SU-DHL-6 (cell line): Measurements from ENCODE around the gene PA2G4.

ENCODE experiments used
- H2AFZ ChIP-seq: fragments of 200-600 bp; sonication (generic); 2 replicates; pipeline ENCODE4 v1.6.1; 2014; ENCODE audit warnings: low read depth, mild to moderate bottlenecking, moderate library complexity, mixed read lengths, antibody characterized with exemption, low read length; ENCODE audit not compliant: severe bottlenecking
- H3F3A ChIP-seq: fragments of 200-600 bp; shearing (Covaris generic); 2 replicates; pipeline ENCODE4 v1.6.0; 2016; ENCODE audit warnings: antibody characterized with exemption, mild to moderate bottlenecking; ENCODE audit not compliant: insufficient read depth
- H3K27ac ChIP-seq: fragments of 200-600 bp; sonication (generic); 2 replicates; pipeline ENCODE4 v1.5.1; 2016; ENCODE audit warnings: low read depth, mild to moderate bottlenecking, low read length, moderate library complexity, mixed read lengths
- H3K27me3 ChIP-seq: fragments of 200-600 bp; sonication (generic), shearing (Covaris generic); 2 replicates; pipeline ENCODE4 v1.6.0; 2014; ENCODE audit warnings: mild to moderate bottlenecking, low read length
- H3K36me3 ChIP-seq: fragments of 200-600 bp; sonication (generic); 2 replicates; pipeline ENCODE4 v1.6.1; 2014; ENCODE audit warnings: mild to moderate bottlenecking, low read length, mixed read lengths
- H3K4me2 ChIP-seq: fragments of 300-600, 200-600 bp; shearing (Covaris generic), sonication (generic); 2 replicates; pipeline ENCODE4 v1.6.0; 2014; ENCODE audit warnings: low read length, low read depth, mild to moderate bottlenecking; ENCODE audit not compliant: poor library complexity, severe bottlenecking
- H3K4me3 ChIP-seq: fragments of 200-600 bp; sonication (generic); 2 replicates; pipeline ENCODE4 v1.5.1; 2014; ENCODE audit warnings: antibody characterized with exemption, low read length, mild to moderate bottlenecking, mixed read lengths; ENCODE audit not compliant: insufficient read depth, poor library complexity, severe bottlenecking
- H3K79me2 ChIP-seq: fragments of 200-600 bp; sonication (generic); 2 replicates; pipeline ENCODE4 v1.6.1; 2014; ENCODE audit warnings: mild to moderate bottlenecking, low read length, moderate library complexity; ENCODE audit not compliant: insufficient read depth
- H3K9ac ChIP-seq: fragments of 200-600 bp; sonication (generic); 2 replicates; pipeline ENCODE4 v1.7.0; 2014; ENCODE audit warnings: mild to moderate bottlenecking, low read length
- H3K9me2 ChIP-seq: fragments of 200-600 bp; sonication (generic); replicated peaks from 2 replicates; pipeline ENCODE4 v1.6.1; 2014; ENCODE audit warnings: low read length; ENCODE audit not compliant: insufficient read depth
- H3K9me3 ChIP-seq: fragments of 200-600 bp; sonication (generic); 2 replicates; pipeline ENCODE4 v1.6.1; 2014; ENCODE audit warnings: low read length, mixed read lengths; ENCODE audit not compliant: insufficient read depth
- H4K20me1 ChIP-seq: fragments of 200-600 bp; sonication (generic); 2 replicates; pipeline ENCODE4 v1.6.1; 2014; ENCODE audit warnings: low read depth, mild to moderate bottlenecking, antibody characterized with exemption, low read length, moderate library complexity, mixed read lengths
- CTCF ChIP-seq: fragments of 200-600 bp; sonication (generic); IDR thresholded peaks from one replicate; pipeline ENCODE4 v1.5.1; 2017; ENCODE audit warnings: antibody characterized with exemption, mild to moderate bottlenecking, low read length, moderate library complexity; ENCODE audit not compliant: insufficient read depth, poor library complexity, severe bottlenecking
- EZH2phosphoT487 ChIP-seq: fragments of 200-600 bp; sonication (generic), shearing (Covaris generic); conservative IDR thresholded peaks from 2 replicates; pipeline ENCODE4 v1.6.1; 2018; ENCODE audit warnings: mild to moderate bottlenecking, antibody characterized with exemption, low read length, moderate library complexity, mixed read lengths

PA2G4 gene

DNA sequence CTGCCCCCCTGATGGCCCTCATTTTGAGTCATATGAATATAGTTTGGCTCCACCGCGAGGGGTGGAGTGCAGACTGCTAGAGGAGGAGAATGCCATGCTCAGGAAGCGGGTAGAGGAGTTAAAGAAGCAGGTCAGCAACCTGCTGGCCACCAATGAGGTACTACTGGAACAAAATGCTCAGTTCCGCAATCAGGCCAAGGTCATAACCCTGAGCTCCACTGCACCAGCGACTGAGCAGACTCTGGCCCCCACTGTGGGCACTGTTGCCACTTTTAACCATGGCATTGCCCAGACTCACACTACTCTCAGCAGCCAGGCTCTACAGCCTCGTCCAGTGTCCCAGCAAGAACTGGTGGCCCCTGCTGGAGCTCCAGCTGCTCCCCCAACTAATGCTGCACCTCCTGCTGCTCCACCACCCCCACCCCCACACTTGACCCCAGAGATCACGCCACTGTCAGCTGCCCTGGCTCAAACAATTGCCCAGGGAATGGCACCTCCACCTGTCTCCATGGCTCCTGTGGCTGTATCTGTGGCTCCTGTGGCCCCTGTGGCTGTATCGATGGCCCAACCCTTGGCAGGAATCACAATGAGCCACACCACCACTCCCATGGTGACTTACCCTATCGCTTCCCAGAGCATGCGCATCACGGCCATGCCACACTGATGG, 17.0 kb downstream of the PA2G4 start:
- no peak overlapping the region for H2AFZ ChIP-seq
- no peaks in the 10 kb centered on the region for H4K20me1 ChIP-seq
- no peak overlapping the region for H3K4me3 ChIP-seq
- no peaks in the 10 kb centered on the region for H3K9me2 ChIP-seq
- no peaks in the 10 kb centered on the region for H3K9me3 ChIP-seq
- peaks cover 21% of the 10 kb centered on the region for H3K79me2 ChIP-seq
- H3K27ac ChIP-seq, result no peak overlapping the region
- no peaks in the 10 kb centered on the region for H3K27me3 ChIP-seq
- H3K36me3 ChIP-seq, result peaks cover 5% of the 10 kb centered on the region; the same call in 1 of the 2 replicates
- peaks cover 31% of the 10 kb centered on the region for H3F3A ChIP-seq
- no peak overlapping the region for H3K4me2 ChIP-seq
- no peak for TF ChIP-seq CTCF
- TF ChIP-seq EZH2phosphoT487, result no peak
- H3K9ac ChIP-seq, result no peak overlapping the region

GRCh38 chr12:56122637-56123036, 18.3 kb downstream of the PA2G4 start:
- Histone ChIP-seq H3K9me2 (no peaks in the 10 kb centered on the region), H3K27ac (no peak overlapping the region)
- TF ChIP-seq CTCF (no peak), EZH2phosphoT487 (no peak)

DNA sequence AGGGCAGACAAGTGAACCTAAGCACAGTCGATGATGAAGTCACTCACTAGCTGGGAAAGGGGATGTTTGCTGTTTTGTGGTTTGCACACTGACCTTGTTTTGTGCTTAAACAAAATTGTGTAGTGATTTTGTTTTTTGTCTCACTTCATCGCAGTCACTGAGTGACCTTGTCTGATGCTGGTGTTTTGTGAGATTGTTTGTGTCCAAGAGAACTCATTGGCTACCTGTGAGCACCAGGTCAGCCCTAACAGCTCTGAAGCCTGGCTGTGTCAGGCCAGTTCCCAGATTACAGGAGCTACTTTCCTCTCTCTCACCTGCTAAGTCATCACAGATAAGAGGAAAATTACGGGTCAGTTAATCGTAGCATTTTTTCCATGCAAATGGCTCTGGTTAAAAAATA, 19.8 kb downstream of the PA2G4 start:
- Histone ChIP-seq H3K27ac (peak overlapping the region; percentile 27; the same call in 1 of the 2 replicates), H3K9me2 (no peaks in the 10 kb centered on the region), H3F3A (peaks cover 25% of the 10 kb centered on the region), H3K9me3 (no peaks in the 10 kb centered on the region), H3K27me3 (no peaks in the 10 kb centered on the region), H3K4me2 (no peak overlapping the region), H3K36me3 (no peaks in the 10 kb centered on the region), H4K20me1 (no peaks in the 10 kb centered on the region), H3K79me2 (peaks cover 15% of the 10 kb centered on the region), H3K9ac (0 out of 2 replicates have a peak overlapping the region, but pooled peaks have one; percentile 7), H2AFZ (no peak overlapping the region), H3K4me3 (no peak overlapping the region)
- TF ChIP-seq EZH2phosphoT487, result no peak
- TF ChIP-seq CTCF, result no peak

More at GRCh38 chr12:56122637-56123036, 18.3 kb downstream of the PA2G4 start:
- no peak overlapping the region for H3K4me2 ChIP-seq
- no peaks in the 10 kb centered on the region for H3K9me3 ChIP-seq
- H2AFZ ChIP-seq, result no peak overlapping the region
- H3K27me3 ChIP-seq, result no peaks in the 10 kb centered on the region
- H4K20me1 ChIP-seq, result no peaks in the 10 kb centered on the region
- H3F3A ChIP-seq, result peaks cover 32% of the 10 kb centered on the region
- peaks cover 12% of the 10 kb centered on the region for H3K79me2 ChIP-seq
- no peaks in the 10 kb centered on the region for H3K36me3 ChIP-seq
- no peak overlapping the region for H3K9ac ChIP-seq
- no peak overlapping the region for H3K4me3 ChIP-seq
